Testis (tissue), 2 donors: ENCODE results near the gene MPPE1.

Experiments
- POLR2A ChIP-seq: fragments of 450-650 bp; IDR thresholded peaks from one replicate; pipeline ENCODE4 v1.6.1; 2017; ENCODE audit warnings: antibody characterized with exemption, mild to moderate bottlenecking, moderate library complexity
- TF ChIP-seq, protein P1 (sequence below), 3 experiments: fragments of 450-650 bp in 2 of 3; fragments of 200-600 bp in 1 of 3; sonication (generic) in 1 of 3; IDR thresholded peaks; one replicate each; pipeline ENCODE4 v1.5.1; 2016 to 2019; ENCODE audit warnings: antibody characterized with exemption in 3 of 3, mild to moderate bottlenecking in 2 of 3, moderate library complexity in 1 of 3

DNA sequence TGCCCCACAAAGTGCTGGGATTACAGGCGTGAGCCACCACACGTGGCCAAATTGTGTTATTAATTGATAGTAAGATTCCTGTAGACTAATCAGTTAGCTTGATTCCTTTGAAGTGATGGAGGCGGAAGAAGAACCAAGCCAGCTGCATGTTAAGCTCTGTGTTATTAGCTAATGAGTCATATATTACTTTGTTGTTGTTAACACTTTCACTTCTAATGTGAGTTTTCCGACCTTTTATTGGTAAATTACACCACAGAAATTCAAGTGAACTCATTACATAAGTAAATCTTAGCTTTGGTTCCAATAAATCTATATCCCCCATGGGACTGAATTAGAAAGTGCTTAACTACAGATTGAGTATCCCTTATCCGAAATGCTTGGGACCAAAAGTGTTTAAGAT is 36.6 kb downstream of the MPPE1 start:
- no peak for TF ChIP-seq POLR2A
- TF ChIP-seq, protein P1, sequence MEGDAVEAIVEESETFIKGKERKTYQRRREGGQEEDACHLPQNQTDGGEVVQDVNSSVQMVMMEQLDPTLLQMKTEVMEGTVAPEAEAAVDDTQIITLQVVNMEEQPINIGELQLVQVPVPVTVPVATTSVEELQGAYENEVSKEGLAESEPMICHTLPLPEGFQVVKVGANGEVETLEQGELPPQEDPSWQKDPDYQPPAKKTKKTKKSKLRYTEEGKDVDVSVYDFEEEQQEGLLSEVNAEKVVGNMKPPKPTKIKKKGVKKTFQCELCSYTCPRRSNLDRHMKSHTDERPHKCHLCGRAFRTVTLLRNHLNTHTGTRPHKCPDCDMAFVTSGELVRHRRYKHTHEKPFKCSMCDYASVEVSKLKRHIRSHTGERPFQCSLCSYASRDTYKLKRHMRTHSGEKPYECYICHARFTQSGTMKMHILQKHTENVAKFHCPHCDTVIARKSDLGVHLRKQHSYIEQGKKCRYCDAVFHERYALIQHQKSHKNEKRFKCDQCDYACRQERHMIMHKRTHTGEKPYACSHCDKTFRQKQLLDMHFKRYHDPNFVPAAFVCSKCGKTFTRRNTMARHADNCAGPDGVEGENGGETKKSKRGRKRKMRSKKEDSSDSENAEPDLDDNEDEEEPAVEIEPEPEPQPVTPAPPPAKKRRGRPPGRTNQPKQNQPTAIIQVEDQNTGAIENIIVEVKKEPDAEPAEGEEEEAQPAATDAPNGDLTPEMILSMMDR (IDR thresholded peaks at IDR 0.05): no peak
